OCI-LY7 (cell line): ENCODE results near the gene FBXO11. TPM values are rescaled to one million over a fixed set of nuclear protein-coding genes. Genes with fewer than 3 reads are reported as not detected.
"Not testable (repeated sequence)": the region's sequence is repeated elsewhere in the genome, so short reads cannot be mapped to it uniquely, and the experiment has no call there.

Experiments used
- BruUV-seq: library from RNA; stranded (reverse); fragments of 400-500 nt; replicated peaks from 2 replicates; lab custom pipeline; 2021; lab: Mats Ljungman, UMichigan
- CTCF ChIA-PET: fragments of 300-600 bp; sonication (Branson Sonifier 250); formaldehyde crosslinking; loops from one replicate; lab custom pipeline; 2022; ENCODE audit warnings: antibody characterized with exemption; ENCODE audit not compliant: unreplicated experiment; lab: Charles Lee
- POLR2A ChIA-PET: fragments of 300-600 bp; sonication (Branson Sonifier 250); formaldehyde crosslinking; loops from one replicate; lab custom pipeline; 2022; ENCODE audit warnings: antibody characterized with exemption; lab: Charles Lee
- DNase-seq: peaks from one replicate; pipeline ENCODE4 v3.0.0-alpha.2; 2015; ENCODE audit warnings: low spot score
- H2AFZ ChIP-seq: fragments of 200-600 bp; sonication (generic), shearing (Covaris generic); 2 replicates; pipeline ENCODE4 v1.6.1; 2014; ENCODE audit warnings: mild to moderate bottlenecking, antibody characterized with exemption, low read length, moderate library complexity
- H3K27ac ChIP-seq: fragments of 200-600 bp; sonication (generic); 2 replicates; pipeline ENCODE4 v1.5.1; 2014; ENCODE audit warnings: mixed run types, low read depth, mild to moderate bottlenecking, moderate library complexity, low read length, inconsistent platforms; ENCODE audit not compliant: poor library complexity, severe bottlenecking
- H3K36me3 ChIP-seq: fragments of 200-600 bp; sonication (generic); 2 replicates; pipeline ENCODE4 v1.6.1; 2014; ENCODE audit warnings: mild to moderate bottlenecking, antibody characterized with exemption, low read length, moderate library complexity, mixed read lengths; ENCODE audit not compliant: insufficient read depth
- H3K4me1 ChIP-seq: fragments of 200-600 bp; sonication (generic); 2 replicates; pipeline ENCODE4 v1.5.1; 2014; ENCODE audit warnings: mild to moderate bottlenecking, low read length; ENCODE audit not compliant: insufficient read depth, poor library complexity, severe bottlenecking
- H3K4me2 ChIP-seq: fragments of 200-600 bp; sonication (generic); 2 replicates; pipeline ENCODE4 v1.6.1; 2014; ENCODE audit warnings: mild to moderate bottlenecking, low read length
- H3K4me3 ChIP-seq: fragments of 200-600 bp; sonication (generic); 2 replicates; pipeline ENCODE4 v1.5.1; 2014; ENCODE audit warnings: mild to moderate bottlenecking, low read depth, low read length; ENCODE audit not compliant: poor library complexity, severe bottlenecking
- H3K79me2 ChIP-seq: fragments of 200-600 bp; sonication (generic); 2 replicates; pipeline ENCODE4 v1.6.1; 2016; ENCODE audit warnings: low read depth, mild to moderate bottlenecking, low read length, moderate library complexity, mixed read lengths; ENCODE audit not compliant: insufficient read depth
- H3K9me2 ChIP-seq: fragments of 200-600 bp; sonication (generic); 2 replicates; pipeline ENCODE4 v1.6.1; 2016; ENCODE audit warnings: mild to moderate bottlenecking, low read length, mixed read lengths; ENCODE audit not compliant: insufficient read depth
- H3K9me3 ChIP-seq: fragments of 200-600 bp; sonication (generic); 2 replicates; pipeline ENCODE4 v1.6.1; 2014; ENCODE audit warnings: mild to moderate bottlenecking, mixed run types, low read length, mixed read lengths
- H4K20me1 ChIP-seq: fragments of 200-600 bp; sonication (generic); 2 replicates; pipeline ENCODE4 v1.6.1; 2014; ENCODE audit warnings: mild to moderate bottlenecking, antibody characterized with exemption, low read length, moderate library complexity, mixed read lengths; ENCODE audit not compliant: insufficient read depth
- CTCF ChIP-seq: fragments of 200-600 bp; sonication (generic); conservative IDR thresholded peaks from 2 replicates; pipeline ENCODE4 v1.5.1; 2014; ENCODE audit warnings: mild to moderate bottlenecking, antibody characterized with exemption, low read length, moderate library complexity, mixed read lengths
- EZH2phosphoT487 ChIP-seq: fragments of 200-600 bp; sonication (generic); IDR thresholded peaks from 2 replicates; pipeline ENCODE4 v1.6.1; 2018; ENCODE audit warnings: low read depth, borderline replicate concordance, mild to moderate bottlenecking, mixed run types, antibody characterized with exemption, low read length, moderate library complexity, mixed read lengths
- intact Hi-C: fragments of 100-400 bp; cut with micrococcal nuclease; formaldehyde crosslinking; loops from one replicate; pipeline ENCODE4 v1.10.0; 2022; ENCODE audit not compliant: unreplicated experiment
- total RNA-seq, 2 experiments: library from RNA; depleted of rRNA in 1 of 2; stranded (reverse); fragments of >200 nt in 1 of 2; shearing (Covaris generic) in 1 of 2; gene quantifications; 2 replicates each; pipeline ENCODE4 v1.2.3, GENCODE V29; 2014 to 2022

The FBXO11 gene
- total RNA-seq, 2 experiments from 2014 or later: 31.9 to 73.2 TPM

DNA sequence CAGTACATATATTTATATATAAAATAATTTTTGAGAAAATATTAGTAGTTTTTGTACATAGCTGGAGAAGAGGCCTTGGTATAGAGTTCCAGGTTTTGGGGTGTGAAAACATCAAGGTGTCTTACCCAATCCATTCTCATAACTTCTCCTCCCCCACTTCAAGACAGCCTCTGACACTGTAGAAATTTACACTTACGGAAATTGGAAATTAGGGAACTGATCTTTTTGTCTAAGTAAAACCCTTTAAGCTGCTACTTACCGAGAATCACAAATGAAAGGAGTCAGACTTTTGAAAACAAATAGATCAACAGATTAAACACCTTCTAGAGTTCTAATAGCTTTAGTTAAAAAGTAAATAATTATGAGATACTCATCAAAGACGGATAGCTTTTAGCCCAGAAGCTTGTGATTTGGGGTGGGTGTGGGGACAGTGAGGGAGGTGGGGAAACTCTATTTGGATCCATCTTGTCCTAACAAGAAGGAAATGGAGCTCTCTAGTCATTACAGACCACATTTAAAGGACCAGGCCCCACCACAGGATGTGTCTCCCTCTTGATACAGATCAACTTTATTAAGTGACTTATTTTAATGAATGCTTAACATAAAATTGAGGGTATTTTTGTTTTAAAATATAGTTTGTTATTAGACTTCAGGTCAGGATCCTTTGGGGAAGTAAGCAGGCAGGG lies 11.1 kb upstream of the FBXO11 start:
- BruUV-seq: no TSS peak
- no peak for TF ChIP-seq EZH2phosphoT487
- TF ChIP-seq CTCF: no peak
- DNase-seq: no peak
- H4K20me1 ChIP-seq: no peaks in the 10 kb centered on the region
- H3K27ac ChIP-seq: no peak overlapping the region
- H3K4me1 ChIP-seq: no peaks in the 10 kb centered on the region
- ChIA-PET POLR2A (interaction anchor here (0.6 to 0.7 kb wide), 2 partner anchors 71 to 465 kb away, joined by 3 read pairs; no protein-coding TSS in a partner anchor), CTCF (interaction anchor here (0.6 kb wide), 1 partner anchor 18 kb away, joined by 4 read pairs; no protein-coding TSS in a partner anchor)
- H3K4me3 ChIP-seq: no peak overlapping the region
- intact Hi-C loops: no loop called here
- no peak overlapping the region for H2AFZ ChIP-seq
- no peaks in the 10 kb centered on the region for H3K79me2 ChIP-seq
- no peak overlapping the region for H3K4me2 ChIP-seq
- no peaks in the 10 kb centered on the region for H3K36me3 ChIP-seq
- no peaks in the 10 kb centered on the region for H3K9me3 ChIP-seq
- H3K9me2 ChIP-seq: no peaks in the 10 kb centered on the region

DNA sequence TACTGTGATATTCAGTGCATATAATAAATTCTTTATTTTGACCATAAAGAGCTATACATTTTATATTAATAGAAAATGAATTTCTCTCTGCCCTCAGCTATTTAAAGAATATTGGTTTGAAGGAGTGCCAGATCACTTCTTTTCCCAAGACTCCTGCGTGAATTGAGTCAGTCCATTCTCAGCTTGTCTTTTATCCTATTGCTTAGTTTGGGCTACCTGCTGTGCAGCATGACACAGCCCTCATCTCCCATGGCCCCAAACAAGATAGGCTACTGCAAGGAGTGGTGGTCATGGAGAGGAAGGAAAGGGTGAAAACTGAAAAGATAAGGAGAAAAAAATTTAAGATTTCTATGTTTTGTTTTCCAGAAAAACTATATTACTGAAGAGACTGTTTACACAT lies 10.1 kb upstream of the FBXO11 start:
- Histone ChIP-seq H3K4me2 (no peak overlapping the region), H3K36me3 (no peaks in the 10 kb centered on the region), H4K20me1 (no peaks in the 10 kb centered on the region), H3K9me3 (no peaks in the 10 kb centered on the region), H3K79me2 (no peaks in the 10 kb centered on the region), H3K4me3 (no peak overlapping the region), H3K9me2 (no peaks in the 10 kb centered on the region), H3K27ac (no peak overlapping the region), H3K4me1 (no peaks in the 10 kb centered on the region), H2AFZ (no peak overlapping the region)
- BruUV-seq: no TSS peak
- no peak for TF ChIP-seq EZH2phosphoT487
- TF ChIP-seq CTCF: no peak
- intact Hi-C loops: no loop called here
- ChIA-PET CTCF (no interaction called here), POLR2A (interaction anchor here (0.6 to 0.7 kb wide), 3 partner anchors 10 to 55 kb away, joined by 3 to 5 read pairs (median 3); partner anchors contain the start of gene FBXO11)
- no peak for DNase-seq

DNA sequence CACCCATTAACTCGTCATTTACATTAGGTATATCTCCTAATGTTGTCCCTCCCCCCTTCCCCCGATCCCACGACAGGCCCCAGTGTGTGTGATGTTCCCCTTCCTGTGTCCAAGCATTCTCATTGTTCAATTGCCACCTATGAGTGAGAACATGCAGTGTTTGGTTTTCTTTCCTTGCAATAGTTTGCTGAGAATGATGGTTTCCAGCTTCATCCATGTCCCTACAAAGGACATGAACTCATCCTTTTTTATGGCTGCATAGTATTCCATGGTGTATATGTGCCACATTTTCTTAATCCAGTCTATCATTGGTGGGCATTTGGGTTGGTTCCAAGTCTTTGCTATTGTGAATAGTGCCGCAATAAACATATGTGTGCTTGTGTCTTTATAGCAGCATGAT lies 4.4 kb upstream of the FBXO11 start:
- BruUV-seq, H3K9me3 ChIP-seq, H3K36me3 ChIP-seq, POLR2A ChIA-PET, H3K4me3 ChIP-seq, H3K27ac ChIP-seq, H3K79me2 ChIP-seq, intact Hi-C loops, DNase-seq, H4K20me1 ChIP-seq, CTCF ChIA-PET, H3K9me2 ChIP-seq, H3K4me2 ChIP-seq, H2AFZ ChIP-seq: not testable (repeated sequence)
- H3K4me1 ChIP-seq: peaks cover 10% of the 10 kb centered on the region
